Activated T-helper 2 cell treated with anti-CD3 and anti-CD28 coated beads, Interferon-gamma antibody, Interleukin-2, Interleukin-4, amounts not matched to agents 10 μg/mL and 5 μg/mL and 100 μg/mL, durations not matched to agents 14 hours and 24 hours and 36 hours (primary cell): ENCODE results near the gene LRRC52. TPM values are rescaled to one million over a fixed set of nuclear protein-coding genes. Genes with fewer than 3 reads are reported as not detected.
"Not testable (repeated sequence)": the region's sequence is repeated elsewhere in the genome, so short reads cannot be mapped to it uniquely, and the experiment has no call there.

ENCODE experiments used
- DNase-seq: peaks from one replicate; pipeline ENCODE4 v3.0.0; 2021; ENCODE audit warnings: low spot score
- H3K27ac Mint-ChIP-seq: one replicate; pipeline ENCODE4 v1.8.0; 2021; ENCODE audit warnings: mixed read lengths
- H3K27me3 Mint-ChIP-seq: one replicate; pipeline ENCODE4 v1.8.0; 2021; ENCODE audit warnings: low read depth, mixed read lengths
- H3K36me3 Mint-ChIP-seq: one replicate; pipeline ENCODE4 v1.8.0; 2021; ENCODE audit warnings: low read depth, mixed read lengths
- H3K4me1 Mint-ChIP-seq: one replicate; pipeline ENCODE4 v1.8.0; 2021; ENCODE audit warnings: low read depth, mixed read lengths
- H3K4me3 Mint-ChIP-seq: one replicate; pipeline ENCODE4 v1.8.0; 2021; ENCODE audit warnings: low read depth, mild to moderate bottlenecking, moderate library complexity, mixed read lengths
- H3K9me3 Mint-ChIP-seq: one replicate; pipeline ENCODE4 v1.8.0; 2021; ENCODE audit warnings: mixed read lengths
- intact Hi-C: fragments of 100-400 bp; cut with micrococcal nuclease; formaldehyde crosslinking; loops from one replicate; pipeline ENCODE4 v1.15.1; 2023
- total RNA-seq: library from RNA; stranded (reverse); gene quantifications from 2 replicates; pipeline ENCODE4 v1.2.3, GENCODE V29; 2022

The LRRC52 gene
- total RNA-seq, 1 donor from 2014 or later: not detected

DNA sequence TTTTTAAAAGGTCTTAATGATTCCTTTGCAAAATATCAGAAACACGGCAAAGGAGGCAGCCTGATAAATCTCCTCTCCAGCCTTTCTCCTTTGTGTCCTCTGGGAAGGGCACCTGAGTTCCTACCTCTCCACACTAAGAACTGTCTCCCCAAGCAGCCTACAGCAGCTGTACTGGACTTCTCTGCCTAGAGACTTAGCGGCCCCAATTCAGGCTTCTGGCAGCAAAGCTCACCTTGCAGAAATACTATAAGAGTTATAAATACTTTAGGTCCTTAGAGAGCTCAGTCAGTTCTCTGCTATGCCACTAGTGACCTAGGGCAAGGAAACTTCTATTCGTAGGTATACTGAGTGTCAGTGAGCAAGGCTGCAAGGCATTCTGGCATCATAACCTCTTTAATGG is 33.9 kb downstream of the LRRC52 start:
- H3K36me3 Mint-ChIP-seq: no peaks in the 10 kb centered on the region

GRCh38 chr1:165580931-165581871 is 37.4 kb downstream of the LRRC52 start:
- H3K4me1 Mint-ChIP-seq: no peaks in the 10 kb centered on the region
- intact Hi-C loops: no loop called here
- DNase-seq: no peak
- H3K27ac Mint-ChIP-seq: no peak overlapping the region
- H3K36me3 Mint-ChIP-seq: no peaks in the 10 kb centered on the region
- no peak overlapping the region for H3K4me3 Mint-ChIP-seq
- H3K9me3 Mint-ChIP-seq: no peaks in the 10 kb centered on the region
- peaks cover 36% of the 10 kb centered on the region for H3K27me3 Mint-ChIP-seq

More for the DNA sequence above, 33.9 kb downstream of the LRRC52 start:
- Mint-ChIP-seq H3K4me1 (no peaks in the 10 kb centered on the region), H3K27me3 (peaks cover 40% of the 10 kb centered on the region), H3K4me3 (no peak overlapping the region), H3K27ac (no peak overlapping the region), H3K9me3 (no peaks in the 10 kb centered on the region)
- DNase-seq: no peak
- intact Hi-C loops: no loop called here

DNA sequence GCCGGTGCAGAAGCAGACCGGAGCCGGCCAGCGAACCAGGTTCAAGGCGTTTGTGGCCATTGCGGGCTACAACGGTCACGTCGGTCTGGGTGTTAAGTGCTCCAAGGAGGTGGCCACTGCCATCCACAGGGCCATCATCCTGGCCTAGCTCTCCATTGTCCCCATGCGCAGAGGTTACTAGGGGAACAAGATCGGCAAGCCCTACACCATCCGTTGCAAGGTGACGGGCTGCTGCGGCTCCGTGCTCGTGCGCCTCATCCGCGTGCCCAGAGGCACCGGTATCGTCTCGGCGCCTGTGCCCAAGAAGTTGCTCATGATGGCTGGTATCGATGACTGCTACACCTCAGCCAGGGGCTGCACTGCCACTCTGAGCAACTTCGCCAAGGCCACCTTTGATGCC is 38.1 kb downstream of the LRRC52 start:
- Mint-ChIP-seq H3K9me3 (no peaks in the 10 kb centered on the region), H3K4me3 (no peak overlapping the region), H3K36me3 (no peaks in the 10 kb centered on the region), H3K4me1 (no peaks in the 10 kb centered on the region), H3K27me3 (peaks cover 33% of the 10 kb centered on the region), H3K27ac (no peak overlapping the region)
- DNase-seq: no peak
- intact Hi-C loops: no loop called here

DNA sequence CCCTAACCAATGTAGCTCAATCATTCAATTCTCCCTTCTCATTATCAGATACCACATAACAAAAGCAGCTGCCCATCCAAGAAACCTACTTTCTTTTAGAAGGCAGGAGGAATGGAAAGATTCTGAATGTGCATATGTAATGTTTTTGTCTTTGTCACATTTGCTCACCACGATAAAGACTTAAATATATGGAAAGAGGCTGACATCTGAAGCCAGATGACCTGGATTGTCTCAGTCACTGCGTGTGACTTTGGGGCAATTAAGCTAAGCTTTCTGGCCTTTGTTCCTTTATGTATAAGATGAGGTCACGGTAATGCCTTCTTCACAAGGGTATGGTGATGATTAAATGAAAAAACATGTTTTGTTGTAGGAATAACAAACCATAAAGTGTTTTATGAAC is 42.6 kb downstream of the LRRC52 start:
- intact Hi-C loops: no loop called here
- H3K36me3 Mint-ChIP-seq: no peaks in the 10 kb centered on the region
- peaks cover 56% of the 10 kb centered on the region for H3K27me3 Mint-ChIP-seq
- H3K4me1 Mint-ChIP-seq: no peaks in the 10 kb centered on the region
- no peaks in the 10 kb centered on the region for H3K9me3 Mint-ChIP-seq
- no peak overlapping the region for H3K4me3 Mint-ChIP-seq
- no peak for DNase-seq
- H3K27ac Mint-ChIP-seq: no peak overlapping the region

- H3K27ac Mint-ChIP-seq, DNase-seq, H3K4me3 Mint-ChIP-seq, H3K36me3 Mint-ChIP-seq, H3K4me1 Mint-ChIP-seq, H3K9me3 Mint-ChIP-seq: not testable (repeated sequence)
- peaks cover 69% of the 10 kb centered on the region for H3K27me3 Mint-ChIP-seq
- intact Hi-C loops: loop anchor here (10.0 kb wide), 1 partner anchor 573 kb away; the partner anchor contains the start of gene FAM78B
Measured at GRCh38 chr1:165591391-165591790, 47.6 kb downstream of the LRRC52 start.

DNA sequence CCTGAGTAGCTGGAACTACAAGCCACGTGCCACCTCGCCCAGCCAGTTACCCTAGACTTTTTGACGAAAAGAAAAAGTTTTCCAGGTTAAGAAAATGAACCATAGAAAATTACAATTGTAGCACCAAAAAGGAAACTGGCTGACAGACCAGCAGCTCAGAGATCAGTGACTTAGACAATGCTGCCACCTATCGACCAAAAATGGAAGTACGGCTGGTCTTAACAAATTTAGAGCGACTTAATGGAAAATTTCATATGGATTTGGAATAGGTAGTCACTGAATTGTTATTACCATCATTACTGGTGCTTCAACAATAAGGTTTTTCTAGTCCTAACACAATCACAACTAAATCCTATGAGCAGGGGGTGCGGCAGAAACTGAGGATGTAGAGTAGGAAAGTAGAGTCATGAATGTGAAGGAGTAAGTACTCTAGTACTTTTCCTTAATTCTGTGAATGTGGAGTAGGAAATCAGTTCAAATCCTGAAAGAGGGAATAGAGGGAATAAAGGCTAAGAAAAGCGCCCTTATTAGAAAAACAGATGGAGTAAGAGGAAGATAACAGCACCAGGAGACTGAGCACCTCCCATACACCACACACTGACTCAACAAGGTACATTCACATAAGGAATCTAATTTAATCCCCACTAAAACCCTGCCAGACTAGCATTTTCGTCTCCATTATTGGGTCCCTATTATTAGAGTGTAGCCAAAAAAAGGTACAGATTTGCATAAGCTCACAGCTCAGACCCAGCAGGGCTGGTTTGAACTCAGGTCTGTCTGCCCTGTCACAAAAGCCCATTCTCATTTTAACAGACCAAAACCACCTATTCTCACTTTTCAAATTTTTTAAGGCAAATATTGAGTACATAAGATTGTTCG is 49.4 kb downstream of the LRRC52 start:
- peak; percentile 63 for DNase-seq
- intact Hi-C loops: loop anchor here (1.0 to 10.0 kb wide), 3 partner anchors 189 to 572 kb away; partner anchors contain the start of gene FAM78B
- Mint-ChIP-seq H3K4me1 (peaks cover 17% of the 10 kb centered on the region), H3K36me3 (no peaks in the 10 kb centered on the region), H3K4me3 (no peak overlapping the region), H3K27ac (no peak overlapping the region), H3K9me3 (no peaks in the 10 kb centered on the region), H3K27me3 (peaks cover 67% of the 10 kb centered on the region)

GRCh38 chr1:165595246-165595938 is 51.6 kb downstream of the LRRC52 start:
- DNase-seq: no peak
- Mint-ChIP-seq H3K27ac (no peak overlapping the region), H3K27me3 (peaks cover 48% of the 10 kb centered on the region), H3K4me1 (peaks cover 30% of the 10 kb centered on the region), H3K4me3 (no peak overlapping the region), H3K36me3 (no peaks in the 10 kb centered on the region), H3K9me3 (no peaks in the 10 kb centered on the region)
- intact Hi-C loops: loop anchor here (5.0 to 10.0 kb wide), 2 partner anchors 232 to 569 kb away; partner anchors contain the start of genes FAM78B and UCK2

- Mint-ChIP-seq H3K4me3 (peak overlapping the region; percentile 90), H3K9me3 (no peaks in the 10 kb centered on the region), H3K4me1 (peaks cover 32% of the 10 kb centered on the region), H3K27ac (peak overlapping the region; percentile 86), H3K36me3 (no peaks in the 10 kb centered on the region), H3K27me3 (peaks cover 30% of the 10 kb centered on the region)
- DNase-seq: peak; percentile 93
- intact Hi-C loops: loop anchor here (1.0 to 10.0 kb wide), 5 partner anchors 33 to 567 kb away; partner anchors contain the start of genes FAM78B, MGST3, TMCO1 and UCK2
Measured at GRCh38 chr1:165597883-165598675, 54.3 kb downstream of the LRRC52 start.

GRCh38 chr1:165598676-165599059 is 54.9 kb downstream of the LRRC52 start:
- no peak for DNase-seq
- Mint-ChIP-seq H3K27ac (peak overlapping the region; percentile 86), H3K9me3 (no peaks in the 10 kb centered on the region), H3K36me3 (no peaks in the 10 kb centered on the region), H3K4me3 (peak overlapping the region; percentile 90), H3K4me1 (peaks cover 30% of the 10 kb centered on the region), H3K27me3 (peaks cover 25% of the 10 kb centered on the region)
- intact Hi-C loops: loop anchor here (1.0 to 10.0 kb wide), 5 partner anchors 33 to 566 kb away; partner anchors contain the start of genes FAM78B, MGST3, TMCO1 and UCK2

DNA sequence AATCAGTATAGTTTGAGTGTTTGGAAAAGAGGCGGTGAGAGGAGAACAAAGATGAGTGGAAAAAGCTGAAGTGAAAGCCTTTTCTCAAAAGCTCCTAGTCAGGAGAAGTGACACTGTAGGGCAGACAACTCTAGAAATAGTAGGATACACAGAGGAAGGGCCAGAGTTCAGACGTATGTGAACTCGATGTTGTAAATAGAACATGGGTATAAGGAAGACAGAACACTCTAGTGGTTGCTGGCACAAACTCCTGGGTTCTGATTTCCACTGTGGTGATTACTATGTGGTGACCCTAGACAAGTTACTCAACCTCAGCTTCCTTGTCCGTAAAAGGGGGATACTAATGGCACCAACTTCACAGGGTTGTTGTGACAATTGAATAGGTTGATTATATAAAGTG is 57.0 kb downstream of the LRRC52 start:
- intact Hi-C loops: loop anchor here (1.0 kb wide), 3 partner anchors 30 to 314 kb away; partner anchors contain the start of gene ALDH9A1
- H3K27me3 Mint-ChIP-seq: peaks cover 10% of the 10 kb centered on the region
- no peaks in the 10 kb centered on the region for H3K36me3 Mint-ChIP-seq
- no peak overlapping the region for H3K27ac Mint-ChIP-seq
- no peak for DNase-seq
- peaks cover 30% of the 10 kb centered on the region for H3K4me1 Mint-ChIP-seq
- H3K4me3 Mint-ChIP-seq: no peak overlapping the region
- H3K9me3 Mint-ChIP-seq: no peaks in the 10 kb centered on the region

GRCh38 chr1:165603810-165604209 is 60.0 kb downstream of the LRRC52 start:
- Mint-ChIP-seq H3K27me3 (peaks cover 4% of the 10 kb centered on the region), H3K4me3 (no peak overlapping the region), H3K9me3 (no peaks in the 10 kb centered on the region), H3K27ac (no peak overlapping the region), H3K4me1 (peaks cover 14% of the 10 kb centered on the region), H3K36me3 (no peaks in the 10 kb centered on the region)
- intact Hi-C loops: no loop called here
- DNase-seq: no peak
